Left cardiac atrium (tissue), 4 donors: ENCODE measurements around the gene NDNF. TPM values are rescaled to one million over a fixed set of nuclear protein-coding genes. Genes with fewer than 3 reads are reported as not detected.

Experiments used
- ATAC-seq, 2 donors: fragments of 200-7000 bp; cut with Tn5 transposase; one replicate each; pipeline ENCODE4 v1.9.1; 2020; ENCODE audit warnings: mild to moderate bottlenecking in 2 of 2, moderate library complexity in 2 of 2
- DNase-seq: peaks from one replicate; pipeline ENCODE4 v3.0.0-alpha.2; 2020
- intact Hi-C, 2 donors: fragments of 100-400 bp; cut with DNase I; formaldehyde crosslinking; loops; one replicate each; pipeline versions ENCODE4 v1.14.1 to v1.15.1; 2022 to 2023
- long read RNA-seq: library from polyadenylated mRNA; unstranded; transcript quantifications from one replicate; pipeline ENCODE4 v2.0.0, GENCODE V29; 2021
- total RNA-seq, 2 donors: library from RNA; stranded (reverse); fragmentation: NEBNext Ultra II Directional; extraction: Animal tissue kit (Norgen Biotek cat#: 25700); gene quantifications; one replicate each; pipeline ENCODE4 v1.2.1, GENCODE V29; 2021
- donor health status: DM: no; HTN: yes; CAD: no.
- donor health status: DM: no; HTN: yes; CAD: no; lungs with severe emphysema.
- donor health status: DM: yes; HTN: yes; CAD: no.
- donor health status: Dilated cardiomyopathy.

Gene NDNF
- total RNA-seq, result 1 to 10 TPM; 4.2 to 5.4 TPM
- long read RNA-seq, transcript NDNF-201 (4 exons, 2,885 nt), result major isoform, 6 of 8 reads
- long read RNA-seq, partial matches to known transcripts, result 0 of 8 reads
- long read RNA-seq, other reads (novel, unspliced or antisense), result 2 of 8 reads

DNA sequence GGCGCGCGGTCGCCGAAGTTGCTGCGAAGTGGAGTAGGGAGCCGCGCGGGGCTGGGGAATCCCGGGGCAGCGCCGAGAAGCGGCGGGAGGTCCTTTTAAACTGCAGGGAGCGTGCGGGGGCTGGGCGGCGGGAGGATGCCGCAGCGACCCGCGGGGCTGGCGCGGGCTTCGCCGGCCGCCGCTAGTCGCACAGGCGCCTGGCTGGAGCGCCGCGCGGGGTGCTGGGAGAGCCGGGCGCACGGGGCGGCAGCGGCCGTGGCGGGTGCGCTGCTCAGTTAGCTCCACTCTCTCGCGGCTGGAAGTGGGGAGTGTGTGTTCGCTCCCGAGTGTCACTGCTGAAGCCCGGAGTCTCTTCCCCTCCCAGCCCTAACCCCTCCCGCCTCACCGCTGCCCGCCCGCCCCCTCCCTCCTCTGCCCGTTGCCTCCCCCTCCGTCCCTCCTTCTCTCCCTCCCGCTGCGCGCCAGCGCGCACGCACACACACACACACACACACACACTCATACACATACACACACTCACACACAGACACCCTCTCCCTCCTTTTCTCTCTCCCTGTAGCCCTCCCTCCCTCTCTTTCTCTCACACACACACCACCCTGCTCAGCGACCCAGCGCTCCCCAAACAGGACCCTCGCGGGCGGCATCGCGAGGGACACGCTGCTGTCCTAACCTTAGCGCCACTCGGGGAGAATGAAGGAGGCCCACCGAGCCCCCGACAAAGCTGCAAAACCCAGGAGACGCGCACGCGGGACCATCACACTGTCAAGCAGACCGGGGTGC, at the start of gene NDNF:
Gene NDNF (minus strand): TSS at position 312 of the 780 bp plus-strand sequence. CDS start 26,698 bp downstream, outside the sequence.
- ATAC-seq (peak; percentile 83 to 87), DNase-seq (peak; percentile 32)
- intact Hi-C loops, result loop anchor here in 1 of 2 donors (10.0 kb wide), 1 partner anchor 148 kb away; the partner anchor contains the start of gene PRDM5

DNA sequence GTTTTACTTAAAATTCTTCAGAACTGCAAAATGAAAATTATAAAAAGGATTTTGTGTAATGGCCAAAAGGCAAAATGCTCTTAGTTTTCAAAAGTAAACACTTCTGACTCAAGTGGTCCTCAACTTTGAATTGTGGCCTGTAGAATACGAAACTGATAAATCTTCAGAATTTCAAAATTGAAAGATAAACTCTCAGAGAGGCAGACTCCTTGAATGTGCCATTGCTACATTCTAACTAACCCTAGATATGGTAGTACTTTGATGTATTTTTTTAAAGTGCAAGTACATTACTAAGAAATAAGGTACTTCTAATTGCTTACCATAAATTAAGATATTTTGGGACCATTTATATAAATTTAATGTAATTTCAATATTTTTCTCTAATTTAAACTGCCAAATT, 47.4 kb upstream of the NDNF start:
- no peak for DNase-seq
- ATAC-seq, result no peak
- intact Hi-C loops, result no loop called here

- no peak for DNase-seq
- intact Hi-C loops, result no loop called here
- ATAC-seq, result no peak
These were observed 46.0 kb upstream of the NDNF start for GRCh38 chr4:121118344-121118743.

GRCh38 chr4:121114756-121115155, 42.4 kb upstream of the NDNF start:
- intact Hi-C loops, result loop anchor here in 1 of 2 donors (5.0 kb wide), 1 partner anchor 957 kb away; no protein-coding TSS in a partner anchor
- DNase-seq (no peak), ATAC-seq (no peak)

- ATAC-seq (no peak), DNase-seq (no peak)
- intact Hi-C loops, result loop anchor here in 1 of 2 donors (5.0 kb wide), 1 partner anchor 955 kb away; no protein-coding TSS in a partner anchor
These were observed 40.2 kb upstream of the NDNF start for GRCh38 chr4:121112530-121112929.

- intact Hi-C loops, result no loop called here
These were observed 36.2 kb upstream of the NDNF start for GRCh38 chr4:121108557-121108956.

GRCh38 chr4:121107507-121107906, 35.2 kb upstream of the NDNF start:
- intact Hi-C loops, result no loop called here
- DNase-seq, result no peak
- no peak for ATAC-seq

More at GRCh38 chr4:121108557-121108956, 36.2 kb upstream of the NDNF start:
- DNase-seq (no peak), ATAC-seq (no peak)

GRCh38 chr4:121100093-121100775, 27.9 kb upstream of the NDNF start:
- DNase-seq (no peak), ATAC-seq (no peak)
- intact Hi-C loops, result no loop called here

- DNase-seq, result no peak
- intact Hi-C loops, result loop anchor here (5.0 to 10.0 kb wide), 3 partner anchors 941 to 1023 kb away; no protein-coding TSS in a partner anchor
- no peak for ATAC-seq
These were observed 25.9 kb upstream of the NDNF start for GRCh38 chr4:121098266-121098665.

- DNase-seq (no peak), ATAC-seq (no peak)
- intact Hi-C loops, result loop anchor here (2.0 to 10.0 kb wide), 4 partner anchors 378 to 1022 kb away; no protein-coding TSS in a partner anchor
These were observed 24.3 kb upstream of the NDNF start for GRCh38 chr4:121096629-121097028.

- intact Hi-C loops, result loop anchor here (2.0 to 10.0 kb wide), 4 partner anchors 377 to 1021 kb away; no protein-coding TSS in a partner anchor
- DNase-seq, result no peak
- ATAC-seq, result no peak
These were observed 23.9 kb upstream of the NDNF start for GRCh38 chr4:121096191-121096590.

GRCh38 chr4:121094297-121094966, 22.1 kb upstream of the NDNF start:
- intact Hi-C loops, result loop anchor here (10.0 kb wide), 2 partner anchors 940 to 1020 kb away; no protein-coding TSS in a partner anchor
- ATAC-seq, result no peak
- no peak for DNase-seq

- DNase-seq (no peak), ATAC-seq (no peak)
- intact Hi-C loops, result loop anchor here (10.0 kb wide), 2 partner anchors 938 to 1018 kb away; no protein-coding TSS in a partner anchor
These were observed 20.9 kb upstream of the NDNF start for GRCh38 chr4:121093261-121093660.

DNA sequence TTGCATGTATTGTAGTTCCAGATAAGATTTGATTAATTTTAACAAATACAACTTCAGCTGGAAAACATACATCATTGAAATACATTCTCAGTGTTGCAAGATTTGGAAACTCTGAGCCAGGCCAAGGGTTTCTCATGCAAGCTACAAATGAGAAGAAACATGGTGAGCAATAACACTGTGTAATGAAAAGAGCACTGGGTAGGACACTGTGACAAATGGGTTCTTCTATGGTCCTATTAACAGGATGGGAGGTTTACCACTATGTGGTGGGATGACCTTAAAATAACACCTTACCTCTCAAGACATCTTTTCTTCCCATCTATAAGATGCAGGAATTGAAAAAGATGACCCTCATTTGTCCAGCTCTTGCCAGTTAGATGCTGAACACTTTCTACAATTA, 19.6 kb upstream of the NDNF start:
- intact Hi-C loops, result loop anchor here (10.0 kb wide), 2 partner anchors 937 to 1017 kb away; no protein-coding TSS in a partner anchor
- DNase-seq, result no peak
- ATAC-seq, result no peak

- DNase-seq, result no peak
- intact Hi-C loops, result no loop called here
- no peak for ATAC-seq
These were observed 16.5 kb upstream of the NDNF start for GRCh38 chr4:121088867-121089266.

- intact Hi-C loops, result loop anchor here in 1 of 2 donors (10.0 kb wide), 1 partner anchor 155 kb away; the partner anchor contains the start of gene PRDM5
- no peak for ATAC-seq
- no peak for DNase-seq
These were observed 7.0 kb upstream of the NDNF start for GRCh38 chr4:121079376-121079775.

DNA sequence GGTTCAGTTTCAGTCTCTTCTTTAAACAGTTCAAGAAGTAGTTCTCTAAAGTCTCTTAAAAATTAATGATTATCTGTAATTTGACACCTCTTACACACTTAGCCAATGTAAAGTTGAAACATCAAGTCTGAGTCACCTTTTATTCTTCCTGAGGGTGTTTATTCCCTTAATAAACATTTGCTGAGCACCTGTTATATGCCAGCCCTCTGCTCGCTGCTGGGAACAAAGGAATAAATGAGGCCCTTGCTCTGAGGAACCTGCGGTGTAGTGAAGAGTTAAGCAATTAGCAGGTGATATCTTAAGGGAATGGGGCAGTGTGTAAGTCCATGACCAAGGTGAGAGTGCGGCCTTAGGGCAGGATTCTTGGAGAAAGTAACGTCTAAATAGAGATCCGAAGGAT, 5.2 kb upstream of the NDNF start:
- intact Hi-C loops, result loop anchor here in 1 of 2 donors (10.0 kb wide), 1 partner anchor 153 kb away; the partner anchor contains the start of gene PRDM5
- ATAC-seq (no peak), DNase-seq (no peak)

DNA sequence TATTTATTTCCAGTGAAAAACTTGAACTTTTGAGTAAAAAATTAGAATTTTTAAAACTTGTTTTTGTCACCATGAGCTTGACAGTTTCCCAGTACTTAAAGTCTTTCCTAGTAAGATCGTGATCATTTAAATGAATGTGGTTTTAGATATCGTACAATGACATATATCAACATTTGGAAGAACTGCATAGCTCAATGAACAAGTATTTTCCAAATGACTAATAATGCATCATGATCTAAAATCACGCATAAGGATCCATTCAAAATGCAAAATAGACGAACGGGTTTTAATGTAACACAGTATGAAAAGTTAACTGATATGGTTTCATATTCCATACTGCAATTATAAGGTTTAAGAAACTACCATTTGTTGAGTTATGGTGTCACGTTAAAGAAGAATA, 4.1 kb upstream of the NDNF start:
- DNase-seq, result no peak
- intact Hi-C loops, result loop anchor here in 1 of 2 donors (10.0 kb wide), 1 partner anchor 152 kb away; the partner anchor contains the start of gene PRDM5
- no peak for ATAC-seq
